ENCODE measurements around the gene MEX3A.
A peak's percentile ranks its signal among the peaks of the same experiment; 100 is the strongest.
"Not testable (repeated sequence)": the region's sequence is repeated elsewhere in the genome, so short reads cannot be mapped to it uniquely, and the experiment has no call there.

The MEX3A gene

GRCh38 chr1:156122086-156122485 lies 39.8 kb upstream of the MEX3A start:
- no peak for TF ChIP-seq CTCF (IDR thresholded peaks at IDR 0.05; ENCODE audit: low read depth, low read length)
- DNase-seq (ENCODE audit: low read depth, low spot score) = no peak
- peak overlapping the region; percentile 2 for H3K4me3 ChIP-seq (ENCODE audit: low read depth, low read length)
- in situ Hi-C loops (cut with HindIII; ENCODE audit: low sequenced_read_pairs) = no loop called here

GRCh38 chr1:156121457-156121856 lies 39.2 kb upstream of the MEX3A start:
- DNase-seq (ENCODE audit: low read depth, low spot score) = no peak
- no peak overlapping the region for H3K4me3 ChIP-seq (ENCODE audit: low read depth, low read length)
- no peak for TF ChIP-seq CTCF (IDR thresholded peaks at IDR 0.05; ENCODE audit: low read depth, low read length)
- in situ Hi-C loops (cut with HindIII; ENCODE audit: low sequenced_read_pairs) = no loop called here

- H3K4me3 ChIP-seq (ENCODE audit: low read depth, low read length); DNase-seq (ENCODE audit: low read depth, low spot score); in situ Hi-C loops (cut with HindIII; ENCODE audit: low sequenced_read_pairs): not testable (repeated sequence)
Measured at GRCh38 chr1:156121005-156121404, 38.7 kb upstream of the MEX3A start.

GRCh38 chr1:156120318-156120717 lies 38.1 kb upstream of the MEX3A start:
- no peak for DNase-seq (ENCODE audit: low read depth, low spot score)
- in situ Hi-C loops (cut with HindIII; ENCODE audit: low sequenced_read_pairs) = no loop called here
- no peak overlapping the region for H3K4me3 ChIP-seq (ENCODE audit: low read depth, low read length)
- TF ChIP-seq CTCF (IDR thresholded peaks at IDR 0.05; ENCODE audit: low read depth, low read length) = no peak

GRCh38 chr1:156119503-156120209 lies 37.4 kb upstream of the MEX3A start:
- H3K4me3 ChIP-seq (ENCODE audit: low read depth, low read length) = peak overlapping the region; percentile 17
- peak; percentile 84 for DNase-seq (ENCODE audit: low read depth, low spot score)
- TF ChIP-seq CTCF (IDR thresholded peaks at IDR 0.05; ENCODE audit: low read depth, low read length) = no peak
- in situ Hi-C loops (cut with HindIII; ENCODE audit: low sequenced_read_pairs) = no loop called here

- DNase-seq (ENCODE audit: low read depth, low spot score) = no peak
- peak overlapping the region; percentile 94 for H3K4me3 ChIP-seq (ENCODE audit: low read depth, low read length)
- TF ChIP-seq CTCF (IDR thresholded peaks at IDR 0.05; ENCODE audit: low read depth, low read length) = no peak
- in situ Hi-C loops (cut with HindIII; ENCODE audit: low sequenced_read_pairs) = no loop called here
Measured at GRCh38 chr1:156118177-156118868, 36.1 kb upstream of the MEX3A start.
